HEK293 (cell line): ENCODE results near the gene LMF1.

Source experiments
- INSM2 ChIP-seq: fragments of 450-650 bp; formaldehyde crosslinking; IDR thresholded peaks from 2 replicates; pipeline ENCODE4 v1.5.1; 2016; ENCODE audit warnings: missing biosample characterization, missing genetic modification characterization
- ZBTB1 ChIP-seq: fragments of 450-650 bp; formaldehyde crosslinking; IDR thresholded peaks from 2 replicates; pipeline ENCODE4 v1.5.1; 2016; ENCODE audit warnings: missing biosample characterization, missing genetic modification characterization
- ZNF266 ChIP-seq: fragments of 450-650 bp; formaldehyde crosslinking; IDR thresholded peaks from 2 replicates; pipeline ENCODE4 v1.5.1; 2016; ENCODE audit warnings: missing biosample characterization, missing genetic modification characterization, low read depth

DNA sequence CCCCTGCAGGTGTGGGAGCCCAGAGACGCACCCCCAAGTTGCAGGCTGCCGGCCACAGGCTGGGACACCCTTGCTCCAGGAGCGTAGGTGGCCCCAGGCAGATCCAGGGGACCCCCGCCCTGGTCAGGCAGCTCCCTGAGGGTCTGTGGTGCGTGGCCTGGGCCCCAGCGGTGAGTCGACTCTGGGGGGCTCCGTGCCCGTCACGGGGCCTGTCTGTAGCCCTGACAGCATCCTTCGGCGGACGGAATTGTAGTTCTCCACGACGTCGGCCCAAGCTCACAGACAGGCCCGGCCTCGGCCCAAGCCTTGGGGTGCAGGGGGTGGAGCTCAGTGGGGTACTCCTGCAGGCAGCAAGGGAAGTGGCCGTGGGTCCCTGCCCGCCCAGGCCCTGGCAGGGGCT is 82.9 kb downstream of the LMF1 start:
- TF ChIP-seq ZBTB1 (tag by site-specific recombination) (no peak), INSM2 (tag by site-specific recombination) (no peak), ZNF266 (tag by site-specific recombination) (no peak)
